Right lobe of liver (tissue), 4 donors: ENCODE results near the gene LPCAT3.

Experiments
- POLR2A ChIP-seq: fragments of 450-650 bp; IDR thresholded peaks from one replicate; pipeline ENCODE4 v1.6.1; 2017; ENCODE audit warnings: antibody characterized with exemption, mild to moderate bottlenecking
- TF ChIP-seq, protein P1 (sequence below), 4 donors: fragments of 200-600 bp in 3 of 4; fragments of 450-650 bp in 1 of 4; IDR thresholded peaks; one replicate each; pipeline versions ENCODE4 v1.5.1 to v1.8.0; 2016 to 2022; ENCODE audit warnings: antibody characterized with exemption in 4 of 4, mild to moderate bottlenecking in 2 of 4
- donor health status: DM: no; HTN: no; CAD: no.
- donor health status: DM: no; HTN: no; CAD: no.
- donor health status: DM: no; HTN: yes; CAD: no.

DNA sequence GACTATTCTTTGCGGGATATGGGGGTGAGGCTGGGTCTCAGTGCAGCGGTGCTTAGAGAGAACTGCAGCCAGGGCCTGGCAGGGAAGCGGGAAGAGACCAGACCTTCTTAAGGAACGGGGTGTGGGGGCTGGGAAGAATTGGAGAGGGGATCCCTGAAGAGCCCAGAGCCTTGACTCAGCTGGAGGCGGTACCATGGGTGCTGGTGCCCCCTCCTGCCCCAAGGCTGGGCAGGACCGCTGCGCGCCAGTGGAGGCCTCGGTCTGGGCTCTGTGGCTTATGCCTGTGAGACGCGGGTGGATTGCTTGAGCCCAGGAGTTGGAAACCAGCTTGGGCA lies 76.0 kb downstream of the LPCAT3 start:
- TF ChIP-seq POLR2A = no peak
- TF ChIP-seq, protein P1, sequence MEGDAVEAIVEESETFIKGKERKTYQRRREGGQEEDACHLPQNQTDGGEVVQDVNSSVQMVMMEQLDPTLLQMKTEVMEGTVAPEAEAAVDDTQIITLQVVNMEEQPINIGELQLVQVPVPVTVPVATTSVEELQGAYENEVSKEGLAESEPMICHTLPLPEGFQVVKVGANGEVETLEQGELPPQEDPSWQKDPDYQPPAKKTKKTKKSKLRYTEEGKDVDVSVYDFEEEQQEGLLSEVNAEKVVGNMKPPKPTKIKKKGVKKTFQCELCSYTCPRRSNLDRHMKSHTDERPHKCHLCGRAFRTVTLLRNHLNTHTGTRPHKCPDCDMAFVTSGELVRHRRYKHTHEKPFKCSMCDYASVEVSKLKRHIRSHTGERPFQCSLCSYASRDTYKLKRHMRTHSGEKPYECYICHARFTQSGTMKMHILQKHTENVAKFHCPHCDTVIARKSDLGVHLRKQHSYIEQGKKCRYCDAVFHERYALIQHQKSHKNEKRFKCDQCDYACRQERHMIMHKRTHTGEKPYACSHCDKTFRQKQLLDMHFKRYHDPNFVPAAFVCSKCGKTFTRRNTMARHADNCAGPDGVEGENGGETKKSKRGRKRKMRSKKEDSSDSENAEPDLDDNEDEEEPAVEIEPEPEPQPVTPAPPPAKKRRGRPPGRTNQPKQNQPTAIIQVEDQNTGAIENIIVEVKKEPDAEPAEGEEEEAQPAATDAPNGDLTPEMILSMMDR (IDR thresholded peaks at IDR 0.05) = no peak
